HepG2 (cell line): ENCODE measurements around the gene SPPL2B. TPM values are rescaled to one million over a fixed set of nuclear protein-coding genes. Genes with fewer than 3 reads are reported as not detected.

Experiments used
- CTCF ChIP-seq: sonication (generic); formaldehyde crosslinking; IDR thresholded peaks from 2 replicates; pipeline ENCODE4 v1.5.0; 2020; ENCODE audit warnings: mild to moderate bottlenecking, missing genetic modification reagents, moderate library complexity
- ELK4 ChIP-seq: sonication (generic); formaldehyde crosslinking; IDR thresholded peaks from 2 replicates; pipeline ENCODE4 v1.9.0; 2021; ENCODE audit warnings: missing genetic modification reagents, borderline replicate concordance
- HNF1B ChIP-seq: sonication (generic); formaldehyde crosslinking; IDR thresholded peaks from 2 replicates; pipeline ENCODE4 v1.5.1; 2020; ENCODE audit warnings: mild to moderate bottlenecking, moderate library complexity, missing genetic modification reagents
- HOXA3 ChIP-seq: sonication (generic); formaldehyde crosslinking; IDR thresholded peaks from 2 replicates; pipeline ENCODE4 v1.5.0; 2020; ENCODE audit warnings: missing genetic modification reagents
- KAT8 ChIP-seq: IDR thresholded peaks from 2 replicates; pipeline ENCODE4 v1.6.1; 2016; ENCODE audit warnings: missing genetic modification reagents, missing compliant biosample characterization
- KDM6A ChIP-seq: IDR thresholded peaks from 2 replicates; pipeline ENCODE4 v1.6.1; 2016; ENCODE audit warnings: low read depth
- PAXIP1 ChIP-seq: sonication (generic); formaldehyde crosslinking; conservative IDR thresholded peaks from 2 replicates; pipeline ENCODE4 v1.4.0; 2020; ENCODE audit warnings: mild to moderate bottlenecking, missing genetic modification reagents, moderate library complexity
- RARA ChIP-seq: IDR thresholded peaks from 2 replicates; pipeline ENCODE4 v1.6.1; 2016; ENCODE audit warnings: missing genetic modification reagents, missing compliant biosample characterization
- TEAD3 ChIP-seq: optimal IDR thresholded peaks from 2 replicates; pipeline ENCODE3; 2016; ENCODE audit warnings: borderline replicate concordance
- TRIM24 ChIP-seq: sonication (generic); formaldehyde crosslinking; IDR thresholded peaks from 2 replicates; pipeline ENCODE4 v1.8.0; 2022; ENCODE audit warnings: mild to moderate bottlenecking, missing genetic modification reagents
- YEATS4 ChIP-seq: sonication (generic); formaldehyde crosslinking; IDR thresholded peaks from 2 replicates; pipeline ENCODE4 v1.4.0; 2020; ENCODE audit warnings: missing genetic modification reagents, borderline replicate concordance
- ZFY ChIP-seq: sonication (generic); formaldehyde crosslinking; IDR thresholded peaks from 2 replicates; pipeline ENCODE4 v1.4.0; 2020; ENCODE audit warnings: missing genetic modification reagents
- ZNF232 ChIP-seq: sonication (generic); formaldehyde crosslinking; IDR thresholded peaks from 2 replicates; pipeline ENCODE4 v1.4.0; 2020; ENCODE audit warnings: missing genetic modification reagents, borderline replicate concordance
- ZNF274 ChIP-seq: sonication (generic); formaldehyde crosslinking; IDR thresholded peaks from 2 replicates; pipeline ENCODE4 v1.5.1; 2020; ENCODE audit warnings: mild to moderate bottlenecking, missing genetic modification reagents
- ZNF354B ChIP-seq: sonication (generic); formaldehyde crosslinking; IDR thresholded peaks from 2 replicates; pipeline ENCODE4 v1.8.0; 2022; ENCODE audit warnings: mild to moderate bottlenecking, missing genetic modification reagents
- ZNF414 ChIP-seq: sonication (generic); formaldehyde crosslinking; IDR thresholded peaks from 2 replicates; pipeline ENCODE4 v1.5.0; 2020; ENCODE audit warnings: missing genetic modification reagents
- ZNF543 ChIP-seq: sonication (generic); formaldehyde crosslinking; IDR thresholded peaks from 2 replicates; pipeline ENCODE4 v1.4.0; 2020; ENCODE audit warnings: mild to moderate bottlenecking, missing genetic modification reagents
- ZNF572 ChIP-seq: sonication (generic); formaldehyde crosslinking; IDR thresholded peaks from 2 replicates; pipeline ENCODE4 v1.5.1; 2020; ENCODE audit warnings: mild to moderate bottlenecking, missing genetic modification reagents
- ZNF724P ChIP-seq: sonication (generic); formaldehyde crosslinking; IDR thresholded peaks from 2 replicates; pipeline ENCODE4 v1.8.0; 2022; ENCODE audit warnings: missing genetic modification reagents, borderline replicate concordance
- ZSCAN20 ChIP-seq: sonication (generic); formaldehyde crosslinking; IDR thresholded peaks from 2 replicates; pipeline ENCODE4 v1.4.0; 2020; ENCODE audit warnings: missing genetic modification reagents, mild to moderate bottlenecking, borderline replicate concordance
- polyA plus RNA-seq, 8 experiments: library from polyadenylated mRNA; depleted of rRNA in 3 of 8; stranded (reverse) in 7 of 8; unstranded in 1 of 8; fragments of >200 nt; fragmentation: Illumina TruSeq in 4 of 8; extraction: Trizol in 4 of 8; gene quantifications; 2 replicates each; pipeline versions ENCODE4 v1.2.1 to v1.2.3, GENCODE V29; 2011 to 2016; ENCODE audit warnings: low read depth in 4 of 8, missing spikeins in 1 of 8, mixed read lengths in 1 of 8; ENCODE audit not compliant: insufficient read depth in 1 of 8
- total RNA-seq, 5 experiments: library from RNA; depleted of rRNA; stranded (reverse); fragments of >200 nt; fragmentation: Illumina TruSeq; extraction: Trizol; gene quantifications; 2 replicates each; pipeline ENCODE4 v1.2.3, GENCODE V29; 2016; ENCODE audit warnings: low read depth in 1 of 5
- TF ChIP-seq, protein P1 (sequence below): IDR thresholded peaks from 2 replicates; pipeline ENCODE4 v1.6.1; 2016

Gene SPPL2B
- total and polyA plus RNA-seq, 2 of the 13 experiments (the other 11 are each of a cell fraction or from before 2014, with no cell fraction given): 14.9 to 15.2 TPM

DNA sequence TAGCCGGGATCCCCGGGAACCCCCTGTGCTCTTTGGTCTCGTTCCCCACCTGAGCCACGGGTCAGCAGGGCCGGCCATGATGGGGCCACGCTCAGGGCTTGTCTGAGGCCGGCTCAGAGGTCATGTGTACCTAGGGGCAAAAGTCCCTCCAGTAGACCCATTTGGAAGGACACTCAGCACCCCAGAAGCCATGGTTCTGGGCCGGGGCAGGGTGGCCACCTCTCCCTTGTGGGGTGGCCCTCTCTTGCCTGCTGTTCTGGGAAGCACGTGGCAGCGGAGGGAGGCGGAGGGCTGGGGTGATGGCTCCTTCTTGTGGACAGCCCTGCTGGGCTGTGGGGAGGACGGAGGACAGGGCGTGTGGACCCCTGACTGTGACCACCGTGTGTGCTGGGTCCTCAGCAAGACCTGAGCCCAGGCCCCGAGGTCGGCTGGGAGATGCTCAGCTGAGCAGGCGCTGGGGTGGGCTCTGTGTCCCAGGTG lies 40.1 kb upstream of the SPPL2B start (continued):
- TF ChIP-seq ZNF414 (CRISPR knock-in tag): 0 out of 2 replicates have a peak, but pooled peaks have one; percentile 29
- TF ChIP-seq KDM6A: peak; percentile 60; the same call in 1 of the 2 replicates
- TF ChIP-seq ZNF354B: 0 out of 2 replicates have a peak, but pooled peaks have one; percentile 6
- peak; percentile 70 for TF ChIP-seq HOXA3 (CRISPR knock-in tag)
- TF ChIP-seq PAXIP1 (CRISPR knock-in tag): peak; percentile 92
- 0 out of 2 replicates have a peak, but pooled peaks have one; percentile 44 for TF ChIP-seq ZNF274 (CRISPR knock-in tag)
- 0 out of 2 replicates have a peak, but pooled peaks have one; percentile 22 for TF ChIP-seq KAT8 (CRISPR knock-in tag)
- 0 out of 2 replicates have a peak, but pooled peaks have one; percentile 28 for TF ChIP-seq TRIM24 (CRISPR knock-in tag)
- no peak for TF ChIP-seq ZSCAN20 (CRISPR knock-in tag)
- TF ChIP-seq ELK4 (CRISPR knock-in tag): no peak
- TF ChIP-seq CTCF: peak; percentile 30; the same call in 1 of the 2 replicates
- peak; percentile 36; the same call in 1 of the 2 replicates for TF ChIP-seq ZNF543
- no peak for TF ChIP-seq ZNF724P (CRISPR knock-in tag)
- TF ChIP-seq, protein P1, sequence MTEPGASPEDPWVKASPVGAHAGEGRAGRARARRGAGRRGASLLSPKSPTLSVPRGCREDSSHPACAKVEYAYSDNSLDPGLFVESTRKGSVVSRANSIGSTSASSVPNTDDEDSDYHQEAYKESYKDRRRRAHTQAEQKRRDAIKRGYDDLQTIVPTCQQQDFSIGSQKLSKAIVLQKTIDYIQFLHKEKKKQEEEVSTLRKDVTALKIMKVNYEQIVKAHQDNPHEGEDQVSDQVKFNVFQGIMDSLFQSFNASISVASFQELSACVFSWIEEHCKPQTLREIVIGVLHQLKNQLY: peak; percentile 57; the same call in 1 of the 2 replicates
- TF ChIP-seq TEAD3: peak; percentile 43
- peak; percentile 87 for TF ChIP-seq RARA (CRISPR knock-in tag)
- 0 out of 2 replicates have a peak, but pooled peaks have one; percentile 21 for TF ChIP-seq ZNF232 (CRISPR knock-in tag)
- TF ChIP-seq ZNF572 (CRISPR knock-in tag): peak; percentile 25; the same call in 1 of the 2 replicates
- peak; percentile 58; the same call in 1 of the 2 replicates for TF ChIP-seq YEATS4 (CRISPR knock-in tag)
- TF ChIP-seq HNF1B (CRISPR knock-in tag): 0 out of 2 replicates have a peak, but pooled peaks have one; percentile 72
- peak; percentile 50 for TF ChIP-seq ZFY (CRISPR knock-in tag)
